ENCODE results near the gene SYT7. TPM values are rescaled to one million over a fixed set of nuclear protein-coding genes. Genes with fewer than 3 reads are reported as not detected.

The SYT7 gene
- total RNA-seq, 3 donors from 2014 or later (not counting 1 experiment from before 2014, with no cell fraction given), result 0.07 TPM; not detected in 2

GRCh38 chr11:61533401-61533800 is 47.5 kb downstream of the SYT7 start:
- Histone ChIP-seq H3K36me3 (ENCODE audit: control insufficient read depth, insufficient read depth, low read length) (no peaks in the 10 kb centered on the region), H3K27ac (ENCODE audit: low read length) (no peak overlapping the region), H3K4me1 (ENCODE audit: control insufficient read depth, insufficient read depth, low read length) (no peaks in the 10 kb centered on the region), H3K27me3 (ENCODE audit: control insufficient read depth, insufficient read depth, low read length) (no peaks in the 10 kb centered on the region), H3K4me3 (ENCODE audit: low read length) (no peak overlapping the region), H3K9me3 (ENCODE audit: control insufficient read depth, insufficient read depth, low read length) (no peaks in the 10 kb centered on the region)
- intact Hi-C loops (cut with micrococcal nuclease), result no loop called here
- no peak for TF ChIP-seq CTCF (IDR thresholded peaks at IDR 0.05)
- no peaks in the 10 kb centered on the region for H3K9me3 Mint-ChIP-seq
- 74% methylated on average over 8 of the region's 8 CpGs for WGBS (ENCODE audit: insufficient coverage)
- peaks cover 0 to 7% of the 10 kb centered on the region in 2 donors for H3K27me3 Mint-ChIP-seq (ENCODE audit: low read depth in 2 of 2)
- H3K4me1 Mint-ChIP-seq, result peaks cover 0 to 4% of the 10 kb centered on the region in 2 donors
- H3K4me3 Mint-ChIP-seq, result no peak overlapping the region
- H3K36me3 Mint-ChIP-seq, result no peaks in the 10 kb centered on the region
- no peak overlapping the region for H3K27ac Mint-ChIP-seq
- ATAC-seq, result no peak
- DNase-seq, result no peak

- no peaks in the 10 kb centered on the region for H3K36me3 ChIP-seq (ENCODE audit: control insufficient read depth, insufficient read depth, low read length)
- 88% methylated on average over 14 of the region's 16 CpGs for WGBS (ENCODE audit: insufficient coverage)
- no peak overlapping the region for H3K27ac Mint-ChIP-seq
- peaks cover 0 to 4% of the 10 kb centered on the region in 2 donors for H3K27me3 Mint-ChIP-seq (ENCODE audit: low read depth in 2 of 2)
- H3K4me3 Mint-ChIP-seq, result no peak overlapping the region
- no peaks in the 10 kb centered on the region for H3K36me3 Mint-ChIP-seq
- H3K4me1 ChIP-seq (ENCODE audit: control insufficient read depth, insufficient read depth, low read length), result no peaks in the 10 kb centered on the region
- intact Hi-C loops (cut with micrococcal nuclease), result no loop called here
- H3K9me3 ChIP-seq (ENCODE audit: control insufficient read depth, insufficient read depth, low read length), result no peaks in the 10 kb centered on the region
- no peak overlapping the region for H3K4me3 ChIP-seq (ENCODE audit: low read length)
- no peak for ATAC-seq
- TF ChIP-seq CTCF (IDR thresholded peaks at IDR 0.05), result no peak
- no peak for DNase-seq
- no peaks in the 10 kb centered on the region for H3K9me3 Mint-ChIP-seq
- H3K27ac ChIP-seq (ENCODE audit: low read length), result no peak overlapping the region
- peaks cover 0 to 4% of the 10 kb centered on the region in 2 donors for H3K4me1 Mint-ChIP-seq
- no peaks in the 10 kb centered on the region for H3K27me3 ChIP-seq (ENCODE audit: control insufficient read depth, insufficient read depth, low read length)
Measured at GRCh38 chr11:61533039-61533375, 47.9 kb downstream of the SYT7 start.

GRCh38 chr11:61532134-61533038 is 48.5 kb downstream of the SYT7 start:
- H3K36me3 ChIP-seq (ENCODE audit: control insufficient read depth, insufficient read depth, low read length), result no peaks in the 10 kb centered on the region
- peaks cover 0 to 4% of the 10 kb centered on the region in 2 donors for H3K27me3 Mint-ChIP-seq (ENCODE audit: low read depth in 2 of 2)
- no peaks in the 10 kb centered on the region for H3K9me3 Mint-ChIP-seq
- peaks cover 0 to 4% of the 10 kb centered on the region in 2 donors for H3K4me1 Mint-ChIP-seq
- WGBS (ENCODE audit: insufficient coverage), result 73% methylated on average over 10 of the region's 10 CpGs
- peak; percentile 81 for TF ChIP-seq CTCF (IDR thresholded peaks at IDR 0.05)
- DNase-seq, result peak; percentile 36 to 67
- H3K27me3 ChIP-seq (ENCODE audit: control insufficient read depth, insufficient read depth, low read length), result no peaks in the 10 kb centered on the region
- no peaks in the 10 kb centered on the region for H3K36me3 Mint-ChIP-seq
- no peak overlapping the region for H3K4me3 ChIP-seq (ENCODE audit: low read length)
- no peak overlapping the region for H3K27ac Mint-ChIP-seq
- H3K9me3 ChIP-seq (ENCODE audit: control insufficient read depth, insufficient read depth, low read length), result no peaks in the 10 kb centered on the region
- H3K4me3 Mint-ChIP-seq, result no peak overlapping the region
- ATAC-seq, result peak in 2 of 3 donors; percentile 75 to 76
- H3K27ac ChIP-seq (ENCODE audit: low read length), result no peak overlapping the region
- intact Hi-C loops (cut with micrococcal nuclease), result no loop called here
- no peaks in the 10 kb centered on the region for H3K4me1 ChIP-seq (ENCODE audit: control insufficient read depth, insufficient read depth, low read length)

Measured in natural killer cell (primary cell).